Hepatocyte (in vitro differentiated cells): ENCODE data around the gene HSBP1L1. TPM values are rescaled to one million over a fixed set of nuclear protein-coding genes. Genes with fewer than 3 reads are reported as not detected.
"Not testable (repeated sequence)": the region's sequence is repeated elsewhere in the genome, so short reads cannot be mapped to it uniquely, and the experiment has no call there.

Experiments
- DNase-seq: peaks from one replicate; pipeline ENCODE4 v3.0.0-alpha.2; 2016; ENCODE audit warnings: low spot score
- H2AFZ ChIP-seq: fragments of 200-600 bp; sonication (generic); 2 replicates; pipeline ENCODE4 v1.6.0; 2016; ENCODE audit warnings: antibody characterized with exemption, mild to moderate bottlenecking
- H3K27ac ChIP-seq: fragments of 200-600 bp; sonication (generic); 2 replicates; pipeline ENCODE4 v1.5.1; 2016; ENCODE audit warnings: mild to moderate bottlenecking
- H3K27me3 ChIP-seq: fragments of 200-600 bp; sonication (generic); 2 replicates; pipeline ENCODE4 v1.6.1; 2016
- H3K36me3 ChIP-seq: fragments of 200-600 bp; sonication (generic); replicated peaks from 2 replicates; pipeline ENCODE4 v1.5.1; 2016; ENCODE audit warnings: low read depth; ENCODE audit not compliant: insufficient read depth
- H3K4me1 ChIP-seq: fragments of 200-600 bp; sonication (generic); 2 replicates; pipeline ENCODE4 v1.5.1; 2016; ENCODE audit warnings: mild to moderate bottlenecking, moderate library complexity; ENCODE audit not compliant: insufficient read depth
- H3K4me2 ChIP-seq: fragments of 200-600 bp; sonication (generic); 2 replicates; pipeline ENCODE4 v1.6.0; 2016
- H3K4me3 ChIP-seq: fragments of 200-600 bp; sonication (generic); 2 replicates; pipeline ENCODE4 v1.5.1; 2016; ENCODE audit warnings: mild to moderate bottlenecking
- H3K79me2 ChIP-seq: fragments of 200-600 bp; sonication (generic); 2 replicates; pipeline ENCODE4 v1.6.0; 2017; ENCODE audit warnings: mild to moderate bottlenecking
- H3K9me2 ChIP-seq: fragments of 200-600 bp; sonication (generic); replicated peaks from 2 replicates; pipeline ENCODE4 v1.6.0; 2017; ENCODE audit warnings: mild to moderate bottlenecking; ENCODE audit not compliant: insufficient read depth
- H3K9me3 ChIP-seq: fragments of 200-600 bp; sonication (generic); 2 replicates; pipeline ENCODE4 v1.5.1; 2016; ENCODE audit warnings: low read depth, mild to moderate bottlenecking
- H4K20me1 ChIP-seq: fragments of 200-600 bp; sonication (generic); 2 replicates; pipeline ENCODE4 v1.6.0; 2016; ENCODE audit warnings: mild to moderate bottlenecking; ENCODE audit not compliant: insufficient read depth, poor library complexity, severe bottlenecking
- CTCF ChIP-seq: fragments of 200-600 bp; sonication (generic); IDR thresholded peaks from 2 replicates; pipeline ENCODE4 v1.5.1; 2016; ENCODE audit warnings: antibody characterized with exemption, mild to moderate bottlenecking; ENCODE audit not compliant: poor library complexity
- EZH2 ChIP-seq: fragments of 200-600 bp; sonication (generic); IDR thresholded peaks from 2 replicates; pipeline ENCODE4 v1.6.1; 2016; ENCODE audit warnings: antibody characterized with exemption, mild to moderate bottlenecking, borderline replicate concordance
- EZH2phosphoT487 ChIP-seq: fragments of 200-600 bp; sonication (generic); IDR thresholded peaks from one replicate; pipeline ENCODE4 v1.6.1; 2018; ENCODE audit warnings: antibody characterized with exemption, mild to moderate bottlenecking, low read depth, moderate library complexity; ENCODE audit not compliant: unreplicated experiment, severe bottlenecking
- WGBS: methylation state at CpG from one replicate; pipeline ENCODE4 v1.1.6; 2016; ENCODE audit warnings: low lambda C conversion rate; ENCODE audit errors: missing lambda C conversion rate; 5-methylcytosine and 5-hydroxymethylcytosine counted together
- polyA plus RNA-seq: library from polyadenylated mRNA; unstranded; fragments of >200 nt; fragmentation: Nextera tagmentation; extraction: Ambion mirVana; gene quantifications from 2 replicates; pipeline ENCODE4 v1.2.1, GENCODE V29; 2016
- total RNA-seq: library from RNA; depleted of rRNA; stranded (reverse); fragments of >200 nt; gene quantifications from 2 replicates; pipeline ENCODE4 v1.2.3, GENCODE V29; 2014

The HSBP1L1 gene
- total and polyA plus RNA-seq, 2 experiments from 2014 or later, result 58.7 to 81.9 TPM

- Histone ChIP-seq H3K4me1 (peaks cover 26% of the 10 kb centered on the region), H3K36me3 (no peaks in the 10 kb centered on the region), H3K27ac (no peak overlapping the region), H4K20me1 (no peaks in the 10 kb centered on the region), H3K9me2 (no peaks in the 10 kb centered on the region), H3K79me2 (no peaks in the 10 kb centered on the region), H3K9me3 (no peaks in the 10 kb centered on the region), H2AFZ (no peak overlapping the region), H3K4me3 (no peak overlapping the region), H3K4me2 (no peak overlapping the region), H3K27me3 (no peaks in the 10 kb centered on the region)
- 97% methylated on average over 2 of the region's 2 CpGs for WGBS
- TF ChIP-seq EZH2 (no peak), EZH2phosphoT487 (no peak), CTCF (no peak)
- no peak for DNase-seq
Observed at GRCh38 chr18:79958981-79959380, 5.5 kb upstream of the HSBP1L1 start.

GRCh38 chr18:79960161-79960801 lies 4.2 kb upstream of the HSBP1L1 start:
- Histone ChIP-seq H3K4me2 (peak overlapping the region; percentile 62), H2AFZ (peak overlapping the region; percentile 15), H3K4me1 (peaks cover 20% of the 10 kb centered on the region), H3K27ac (peak overlapping the region; percentile 76)
- H3K79me2 ChIP-seq, H3K9me3 ChIP-seq, H3K9me2 ChIP-seq, DNase-seq, H3K27me3 ChIP-seq, H4K20me1 ChIP-seq, H3K4me3 ChIP-seq, H3K36me3 ChIP-seq: not testable (repeated sequence)
- 5% methylated on average over 12 of the region's 12 CpGs for WGBS
- TF ChIP-seq CTCF, result peak; percentile 26

GRCh38 chr18:79960921-79961526 lies 3.4 kb upstream of the HSBP1L1 start:
- Histone ChIP-seq H3K27ac (peak overlapping the region; percentile 76), H3K36me3 (no peaks in the 10 kb centered on the region), H3K79me2 (peaks cover under 1% of the 10 kb centered on the region), H2AFZ (no peak overlapping the region), H3K4me3 (no peak overlapping the region), H4K20me1 (no peaks in the 10 kb centered on the region), H3K4me2 (no peak overlapping the region), H3K27me3 (no peaks in the 10 kb centered on the region), H3K9me2 (no peaks in the 10 kb centered on the region), H3K9me3 (no peaks in the 10 kb centered on the region), H3K4me1 (peaks cover 20% of the 10 kb centered on the region)
- DNase-seq, result no peak
- 87% methylated on average over 16 of the region's 16 CpGs for WGBS
- TF ChIP-seq CTCF (no peak), EZH2 (no peak), EZH2phosphoT487 (no peak)
